GM18858 (cell line): ENCODE measurements around the gene DLGAP1.
"Not testable (repeated sequence)": the region's sequence is repeated elsewhere in the genome, so short reads cannot be mapped to it uniquely, and the experiment has no call there.

Experiments
- ATAC-seq: cut with Tn5 transposase; IDR thresholded peaks from one replicate; pipeline ENCODE4 v1.9.1; 2021; ENCODE audit not compliant: unreplicated experiment

DLGAP1 gene

GRCh38 chr18:4391859-4392258 is 63.2 kb downstream of the DLGAP1 start:
- ATAC-seq, result no peak

GRCh38 chr18:4385876-4386275 is 69.2 kb downstream of the DLGAP1 start:
- no peak for ATAC-seq

- ATAC-seq, result no peak
Measured at GRCh38 chr18:4384932-4385331, 70.2 kb downstream of the DLGAP1 start.

GRCh38 chr18:4374564-4374963 is 80.5 kb downstream of the DLGAP1 start:
- no peak for ATAC-seq

- no peak for ATAC-seq
Measured at GRCh38 chr18:4369705-4370104, 85.4 kb downstream of the DLGAP1 start.

- ATAC-seq, result peak; percentile 58
Measured at GRCh38 chr18:4360221-4360715, 94.8 kb downstream of the DLGAP1 start.

GRCh38 chr18:4358618-4359017 is 96.5 kb downstream of the DLGAP1 start:
- ATAC-seq, result no peak

- no peak for ATAC-seq
Measured at GRCh38 chr18:4357579-4357978, 97.5 kb downstream of the DLGAP1 start.

- no peak for ATAC-seq
Measured at GRCh38 chr18:4356929-4357328, 98.2 kb downstream of the DLGAP1 start.

- ATAC-seq, result no peak
Measured at GRCh38 chr18:4353853-4354418, 101.2 kb downstream of the DLGAP1 start.

- ATAC-seq, result no peak
Measured at GRCh38 chr18:4352746-4353551, 102.2 kb downstream of the DLGAP1 start.

- ATAC-seq, result no peak
Measured at GRCh38 chr18:4351005-4351404, 104.1 kb downstream of the DLGAP1 start.

- ATAC-seq, result no peak
Measured at GRCh38 chr18:4335386-4335785, 119.7 kb downstream of the DLGAP1 start.

GRCh38 chr18:4333043-4333442 is 122.1 kb downstream of the DLGAP1 start:
- ATAC-seq, result no peak

- ATAC-seq, result peak; percentile 71
Measured at GRCh38 chr18:4319738-4320677, 135.1 kb downstream of the DLGAP1 start.

GRCh38 chr18:4318311-4318710 is 136.8 kb downstream of the DLGAP1 start:
- ATAC-seq, result no peak

GRCh38 chr18:4311945-4312344 is 143.2 kb downstream of the DLGAP1 start:
- not testable (repeated sequence) for ATAC-seq

- no peak for ATAC-seq
Measured at GRCh38 chr18:4311136-4311535, 144.0 kb downstream of the DLGAP1 start.

- ATAC-seq, result no peak
Measured at GRCh38 chr18:4309227-4309626, 145.9 kb downstream of the DLGAP1 start.

GRCh38 chr18:4308576-4308975 is 146.5 kb downstream of the DLGAP1 start:
- ATAC-seq, result no peak

GRCh38 chr18:4299395-4299794 is 155.7 kb downstream of the DLGAP1 start:
- ATAC-seq, result no peak
